K562 (cell line): ENCODE results near the gene BIRC7. TPM values are rescaled to one million over a fixed set of nuclear protein-coding genes. Genes with fewer than 3 reads are reported as not detected.

Source experiments
- ATAC-seq: fragments of 200-7000 bp; cut with Tn5 transposase; 3 replicates; pipeline ENCODE4 v1.9.1; 2020; ENCODE audit warnings: moderate library complexity
- BruUV-seq: library from RNA; stranded (reverse); fragments of 400-500 nt; replicated peaks from 2 replicates; lab custom pipeline; 2021; lab: Mats Ljungman, UMichigan
- CTCF ChIA-PET: fragments of 300-600 bp; formaldehyde crosslinking; extraction: SDS; loops from one replicate; lab custom pipeline; 2021; ENCODE audit warnings: low intra/inter-chr PET ratio; lab: Yijun Ruan, JAX
- POLR2A ChIA-PET: fragments of 300-600, 350-650 bp; sonication (Branson Sonifier 250); formaldehyde crosslinking; extraction: SDS; loops from one replicate; lab custom pipeline; 2021; ENCODE audit warnings: antibody characterized with exemption, inconsistent platforms; lab: Yijun Ruan, JAX
- DNase-seq, 4 experiments: peaks; one replicate each; pipeline versions ENCODE4 v3.0.0 to v3.0.0-alpha.2; 2011 to 2018; ENCODE audit warnings: low spot score in 3 of 4, mixed read lengths in 3 of 4; ENCODE audit errors: extremely low read depth in 1 of 4
- FAIRE-seq: peaks from 2 replicates; lab custom pipeline; 2011; peaks lifted over from hg19 to GRCh38; lab: Jason Lieb, UNC
- H2AFZ ChIP-seq: 2 replicates; pipeline ENCODE4 v1.6.0; 2011; ENCODE audit warnings: low read depth, low read length, control low read depth, inconsistent platforms
- H3K27ac ChIP-seq: fragments of 200-600 bp; 3 replicates; pipeline ENCODE4 v1.8.0; 2011; ENCODE audit warnings: low read depth, mild to moderate bottlenecking, control low read depth, inconsistent platforms, low read length, moderate library complexity, mixed read lengths; ENCODE audit errors: extremely low read depth
- H3K27me3 ChIP-seq, 2 experiments: fragments of 300-600 bp in 1 of 2; 2 replicates in 1 of 2; 3 replicates in 1 of 2; pipeline versions ENCODE4 v1.6.0 to v1.8.0; 2011; ENCODE audit warnings: inconsistent platforms in 2 of 2, low read length in 2 of 2, mild to moderate bottlenecking in 1 of 2, mixed read lengths in 1 of 2, moderate library complexity in 1 of 2; ENCODE audit not compliant: control insufficient read depth in 2 of 2, insufficient read depth in 2 of 2
- H3K36me3 ChIP-seq: fragments of 300-600 bp; 3 replicates; pipeline ENCODE4 v1.8.0; 2011; ENCODE audit warnings: mild to moderate bottlenecking, low read length, inconsistent platforms; ENCODE audit not compliant: control insufficient read depth, insufficient read depth
- H3K4me1 ChIP-seq, 2 experiments: fragments of 200-600 bp in 1 of 2; replicated peaks in 1 of 2; 2 replicates in 1 of 2; 3 replicates in 1 of 2; pipeline versions ENCODE4 v1.5.1 to v1.8.0; 2011; ENCODE audit warnings: inconsistent platforms in 2 of 2, low read length in 2 of 2, mild to moderate bottlenecking in 1 of 2, mixed read lengths in 1 of 2, moderate library complexity in 1 of 2; ENCODE audit not compliant: control insufficient read depth in 2 of 2, insufficient read depth in 2 of 2
- H3K4me2 ChIP-seq: 2 replicates; pipeline ENCODE4 v1.6.1; 2011; ENCODE audit warnings: low read length, control low read depth, inconsistent platforms, mixed read lengths; ENCODE audit not compliant: insufficient read depth
- H3K4me3 ChIP-seq: fragments of 200-600 bp; sonication (generic), shearing (Covaris generic); 2 replicates; pipeline ENCODE4 v1.5.1; 2016; ENCODE audit warnings: control low read depth, inconsistent platforms
- H3K79me2 ChIP-seq: fragments of 200-600 bp; 3 replicates; pipeline ENCODE4 v1.8.0; 2011; ENCODE audit warnings: low read length, inconsistent platforms; ENCODE audit not compliant: control insufficient read depth, insufficient read depth
- H3K9ac ChIP-seq, 2 experiments: 2 replicates each; pipeline versions ENCODE4 v1.6.0 to v1.6.1; 2011; ENCODE audit warnings: low read depth in 2 of 2, low read length in 2 of 2, control low read depth in 1 of 2, inconsistent platforms in 1 of 2, mild to moderate bottlenecking in 1 of 2, mixed read lengths in 1 of 2; ENCODE audit not compliant: insufficient read depth in 1 of 2
- H3K9me1 ChIP-seq: one replicate; pipeline ENCODE4 v1.6.0; 2011; ENCODE audit warnings: inconsistent platforms, mild to moderate bottlenecking, low read length, moderate library complexity; ENCODE audit not compliant: control insufficient read depth, insufficient read depth
- H3K9me3 ChIP-seq: replicated peaks from 2 replicates; pipeline ENCODE4 v1.5.1; 2011; ENCODE audit warnings: low read depth, low read length, inconsistent platforms; ENCODE audit not compliant: control insufficient read depth, insufficient read depth
- H4K20me1 ChIP-seq: replicated peaks from 2 replicates; pipeline ENCODE4 v1.6.1; 2011; ENCODE audit warnings: low read length, inconsistent platforms, mixed read lengths; ENCODE audit not compliant: control insufficient read depth, insufficient read depth
- ADNP ChIP-seq: fragments of 200-800 bp; sonication (Bioruptor generic); IDR thresholded peaks from 2 replicates; pipeline ENCODE4 v1.6.1; 2016; ENCODE audit warnings: missing genetic modification characterization, missing compliant biosample characterization
- CREB1 ChIP-seq, 2 experiments: sonication (generic) in 1 of 2; formaldehyde crosslinking in 1 of 2; IDR thresholded peaks; 2 replicates each; pipeline versions ENCODE4 v1.6.1 to v1.8.0; 2012 to 2022; ENCODE audit warnings: inconsistent platforms in 1 of 2, mild to moderate bottlenecking in 1 of 2, missing genetic modification reagents in 1 of 2, moderate library complexity in 1 of 2
- FIP1L1 ChIP-seq: fragments of 200-400 bp; formaldehyde crosslinking; IDR thresholded peaks from 2 replicates; pipeline ENCODE4 v1.6.1; 2018; ENCODE audit warnings: mild to moderate bottlenecking, low read depth, low read length; ENCODE audit not compliant: poor library complexity, severe bottlenecking
- FOSL1 ChIP-seq: fragments of 200-800 bp; sonication (Bioruptor generic); conservative IDR thresholded peaks from 2 replicates; pipeline ENCODE4 v1.6.1; 2016; ENCODE audit warnings: missing genetic modification characterization, missing compliant biosample characterization
- KAT8 ChIP-seq: fragments of 450-650 bp; IDR thresholded peaks from 2 replicates; pipeline ENCODE4 v1.6.1; 2016; ENCODE audit warnings: low read depth, mild to moderate bottlenecking
- POLR2A ChIP-seq: fragments of 450-650 bp; conservative IDR thresholded peaks from 2 replicates; pipeline ENCODE4 v1.6.1; 2016
- POLR2G ChIP-seq: fragments of 200-400 bp; formaldehyde crosslinking; IDR thresholded peaks from 2 replicates; pipeline ENCODE4 v1.6.1; 2017; ENCODE audit warnings: low read depth, mild to moderate bottlenecking, antibody characterized with exemption, low read length, moderate library complexity
- PTRF ChIP-seq: fragments of 450-650 bp; IDR thresholded peaks from 2 replicates; pipeline ENCODE4 v1.6.1; 2016; ENCODE audit warnings: mild to moderate bottlenecking, missing genetic modification characterization, missing compliant biosample characterization
- RBFOX2 ChIP-seq: fragments of 200-400 bp; formaldehyde crosslinking; IDR thresholded peaks from 2 replicates; pipeline ENCODE4 v1.6.1; 2017; ENCODE audit warnings: low read depth, mild to moderate bottlenecking, low read length, moderate library complexity
- RBM17 ChIP-seq: fragments of 200-400 bp; formaldehyde crosslinking; IDR thresholded peaks from 2 replicates; pipeline ENCODE4 v1.6.1; 2017; ENCODE audit warnings: low read depth, mild to moderate bottlenecking, low read length, borderline replicate concordance
- RHOXF2B ChIP-seq: fragments of 250-450 bp; sonication (Bioruptor Pico); conservative IDR thresholded peaks from 2 replicates; pipeline ENCODE4 v1.5.1; 2021
- RUNX1 ChIP-seq: sonication (generic); IDR thresholded peaks from 2 replicates; pipeline ENCODE4 v1.6.1; 2016; ENCODE audit warnings: antibody characterized with exemption, low read depth
- SMAD1 ChIP-seq: fragments of 150-350 bp; IDR thresholded peaks from 2 replicates; pipeline ENCODE4 v1.6.1; 2014; ENCODE audit warnings: low read length, low read depth; ENCODE audit not compliant: partially characterized antibody
- TCF3 ChIP-seq: sonication (generic); formaldehyde crosslinking; IDR thresholded peaks from 2 replicates; pipeline ENCODE4 v1.4.0; 2020; ENCODE audit warnings: mild to moderate bottlenecking, missing genetic modification reagents
- ZBTB8A ChIP-seq: fragments of 450-650 bp; IDR thresholded peaks from 2 replicates; pipeline ENCODE4 v1.6.1; 2018; ENCODE audit warnings: mild to moderate bottlenecking, moderate library complexity; ENCODE audit not compliant: partially characterized antibody
- ZNF444 ChIP-seq: fragments of 250-450 bp; sonication (Bioruptor Pico); IDR thresholded peaks from 2 replicates; pipeline ENCODE4 v1.4.0; 2020; ENCODE audit warnings: mild to moderate bottlenecking, moderate library complexity
- ZZZ3 ChIP-seq: fragments of 450-650 bp; IDR thresholded peaks from 2 replicates; pipeline ENCODE4 v1.6.1; 2016; ENCODE audit warnings: antibody characterized with exemption, mild to moderate bottlenecking, moderate library complexity
- WGBS: fragments of 100-300 bp; shearing (Covaris generic); methylation state at CpG from one replicate; pipeline ENCODE4 v1.1.6; 2016; ENCODE audit warnings: low coverage, mixed read lengths; ENCODE audit not compliant: insufficient coverage; ENCODE audit errors: missing lambda C conversion rate; 5-methylcytosine and 5-hydroxymethylcytosine counted together
- in situ Hi-C: fragments of 300-500 bp; cut with MboI; formaldehyde crosslinking; loops from 4 replicates; pipeline ENCODE4 v1.15.0; 2018; ENCODE audit warnings: inconsistent platforms, mixed read lengths
- intact Hi-C: fragments of 100-400 bp; cut with micrococcal nuclease; formaldehyde crosslinking; loops from 2 replicates; pipeline ENCODE4 v1.14.2; 2022
- polyA plus RNA-seq, 8 experiments: library from polyadenylated mRNA; depleted of rRNA in 4 of 8; stranded (reverse) in 5 of 8; unstranded in 3 of 8; fragments of >200 nt; fragmentation: Nextera tagmentation in 2 of 8; fragmentation: Illumina TruSeq in 1 of 8; extraction: Ambion mirVana in 2 of 8; extraction: Trizol in 1 of 8; gene quantifications; 2 replicates each; pipeline versions ENCODE4 v1.2.1 to v1.2.3, GENCODE V29; 2011 to 2014; ENCODE audit warnings: inconsistent platforms in 1 of 8, missing spikeins in 1 of 8
- total RNA-seq, 7 experiments: library from RNA; depleted of rRNA in 6 of 7; stranded (reverse); fragments of >200 nt in 6 of 7; fragmentation: Illumina TruSeq in 2 of 7; extraction: Trizol in 2 of 7; gene quantifications; 2 replicates each; pipeline versions ENCODE4 v1.2.1 to v1.2.3, GENCODE V29; 2011 to 2021; ENCODE audit warnings: low replicate concordance in 1 of 7
- TF ChIP-seq, protein P1 (sequence below): fragments of 250-450 bp; sonication (Bioruptor Pico); IDR thresholded peaks from 2 replicates; pipeline ENCODE4 v1.8.0; 2021; ENCODE audit warnings: moderate library complexity, mild to moderate bottlenecking, inconsistent platforms
- TF ChIP-seq, protein P2 (sequence below), 2 experiments: fragments of 450-650 bp in 1 of 2; IDR thresholded peaks; 2 replicates each; pipeline ENCODE4 v1.6.1; 2011 to 2017; ENCODE audit warnings: low read depth in 2 of 2, antibody characterized with exemption in 1 of 2, borderline replicate concordance in 1 of 2, low read length in 1 of 2, mild to moderate bottlenecking in 1 of 2, mixed read lengths in 1 of 2; ENCODE audit not compliant: control insufficient read depth in 1 of 2

BIRC7 gene
- total and polyA plus RNA-seq, 9 of the 15 experiments (the other 6 are each of a cell fraction or from before 2014, with no cell fraction given): 0.14 to 0.19 (median 0.16) TPM; not detected in 5

DNA sequence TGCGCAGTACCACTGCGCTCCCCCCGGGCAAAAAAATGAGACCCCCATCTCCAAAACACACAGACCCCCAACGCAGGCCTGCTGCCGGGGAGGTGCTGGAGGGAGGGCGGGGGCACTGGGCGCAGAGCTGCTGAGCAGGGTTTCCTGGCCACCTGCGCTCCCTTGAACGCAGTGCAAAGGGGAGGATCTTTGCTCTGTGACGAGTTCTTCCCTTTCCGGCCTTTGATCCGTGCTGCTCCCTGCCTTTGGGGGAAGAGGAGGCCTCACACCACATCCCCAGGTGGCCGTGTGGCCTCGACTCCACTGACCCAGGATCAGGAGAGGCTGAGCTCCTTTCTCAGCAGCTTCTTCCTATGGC lies 48.4 kb downstream of the BIRC7 start:
- Histone ChIP-seq H2AFZ (no peak overlapping the region), H3K4me2 (no peak overlapping the region), H3K79me2 (no peaks in the 10 kb centered on the region), H3K9me1 (no peaks in the 10 kb centered on the region), H3K27me3 (no peaks in the 10 kb centered on the region), H3K9ac (no peak overlapping the region; a peak in 1 of 4 replicates), H4K20me1 (0 out of 2 replicates have a peak, but pooled peaks cover 5% of the 10 kb centered on the region), H3K9me3 (no peaks in the 10 kb centered on the region), H3K4me3 (no peak overlapping the region), H3K36me3 (peaks cover 76% of the 10 kb centered on the region; the same call in 2 of the 3 replicates), H3K4me1 (peaks cover 0 to 30% of the 10 kb centered on the region in 2 experiments; a peak in 2 of 5 replicates), H3K27ac (no peak overlapping the region)
- intact Hi-C loops (no loop called here), in situ Hi-C loops (no loop called here)
- CTCF ChIA-PET: no interaction called here
- TF ChIP-seq FIP1L1 (no peak), SMAD1 (no peak), RBFOX2 (0 out of 2 replicates have a peak, but pooled peaks have one; percentile 16), ZBTB8A (no peak), ZNF444 (no peak), KAT8 (no peak), RBM17 (no peak), FOSL1 (tag) (no peak), POLR2G (peak; percentile 15; the same call in 1 of the 2 replicates), RHOXF2B (CRISPR knock-in tag) (no peak), TCF3 (CRISPR knock-in tag) (no peak), ADNP (tag) (no peak), CREB1 (IDR thresholded peaks at IDR 0.05) (no peak), CREB1 (CRISPR knock-in tag; IDR thresholded peaks at IDR 0.05) (no peak), PTRF (tag) (no peak), ZZZ3 (no peak), POLR2A (0 out of 2 replicates have a peak, but pooled peaks have one; percentile 20), RUNX1 (no peak)
- TF ChIP-seq, protein P1, sequence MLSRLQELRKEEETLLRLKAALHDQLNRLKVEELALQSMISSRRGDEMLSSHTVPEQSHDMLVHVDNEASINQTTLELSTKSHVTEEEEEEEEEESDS (CRISPR knock-in tag): no peak
- TF ChIP-seq, protein P2, sequence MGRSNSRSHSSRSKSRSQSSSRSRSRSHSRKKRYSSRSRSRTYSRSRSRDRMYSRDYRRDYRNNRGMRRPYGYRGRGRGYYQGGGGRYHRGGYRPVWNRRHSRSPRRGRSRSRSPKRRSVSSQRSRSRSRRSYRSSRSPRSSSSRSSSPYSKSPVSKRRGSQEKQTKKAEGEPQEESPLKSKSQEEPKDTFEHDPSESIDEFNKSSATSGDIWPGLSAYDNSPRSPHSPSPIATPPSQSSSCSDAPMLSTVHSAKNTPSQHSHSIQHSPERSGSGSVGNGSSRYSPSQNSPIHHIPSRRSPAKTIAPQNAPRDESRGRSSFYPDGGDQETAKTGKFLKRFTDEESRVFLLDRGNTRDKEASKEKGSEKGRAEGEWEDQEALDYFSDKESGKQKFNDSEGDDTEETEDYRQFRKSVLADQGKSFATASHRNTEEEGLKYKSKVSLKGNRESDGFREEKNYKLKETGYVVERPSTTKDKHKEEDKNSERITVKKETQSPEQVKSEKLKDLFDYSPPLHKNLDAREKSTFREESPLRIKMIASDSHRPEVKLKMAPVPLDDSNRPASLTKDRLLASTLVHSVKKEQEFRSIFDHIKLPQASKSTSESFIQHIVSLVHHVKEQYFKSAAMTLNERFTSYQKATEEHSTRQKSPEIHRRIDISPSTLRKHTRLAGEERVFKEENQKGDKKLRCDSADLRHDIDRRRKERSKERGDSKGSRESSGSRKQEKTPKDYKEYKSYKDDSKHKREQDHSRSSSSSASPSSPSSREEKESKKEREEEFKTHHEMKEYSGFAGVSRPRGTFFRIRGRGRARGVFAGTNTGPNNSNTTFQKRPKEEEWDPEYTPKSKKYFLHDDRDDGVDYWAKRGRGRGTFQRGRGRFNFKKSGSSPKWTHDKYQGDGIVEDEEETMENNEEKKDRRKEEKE (IDR thresholded peaks at IDR 0.05; ENCODE audit: borderline replicate concordance in 1 of 2, control insufficient read depth in 1 of 2, low read depth in 2 of 2, low read length in 1 of 2): no peak
- 88% methylated on average over 8 of the region's 14 CpGs for WGBS
- DNase-seq (no peak), ATAC-seq (no peak), FAIRE-seq (no peak)
- BruUV-seq: no TSS peak
- POLR2A ChIA-PET: interaction anchor here (0.7 to 5.2 kb wide), 3 partner anchors 9 to 51 kb away, joined by 3 to 28 read pairs (median 24); partner anchors contain the start of genes ARFGAP1 and COL20A1
